ENCODE results near the gene ARHGAP25.

DNA sequence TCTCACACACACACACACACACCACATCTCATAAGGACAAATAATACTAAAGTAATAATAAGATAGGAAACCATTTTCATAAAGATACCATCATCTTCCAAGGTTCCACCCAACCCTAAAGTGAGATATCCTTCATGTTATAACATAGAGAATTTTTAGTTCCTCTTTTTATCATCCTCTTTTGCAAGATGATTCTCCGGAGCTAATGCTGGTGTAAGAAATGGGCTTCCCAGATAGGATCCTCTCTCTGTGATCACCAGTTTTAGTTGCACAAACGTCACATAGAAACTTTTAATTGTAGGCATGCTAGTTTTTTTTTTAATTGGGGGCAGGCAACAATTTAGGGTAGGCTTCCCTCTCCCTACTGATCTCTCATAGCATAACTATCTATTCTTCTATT is 49.6 kb downstream of the ARHGAP25 start:
- TF ChIP-seq, protein P1, sequence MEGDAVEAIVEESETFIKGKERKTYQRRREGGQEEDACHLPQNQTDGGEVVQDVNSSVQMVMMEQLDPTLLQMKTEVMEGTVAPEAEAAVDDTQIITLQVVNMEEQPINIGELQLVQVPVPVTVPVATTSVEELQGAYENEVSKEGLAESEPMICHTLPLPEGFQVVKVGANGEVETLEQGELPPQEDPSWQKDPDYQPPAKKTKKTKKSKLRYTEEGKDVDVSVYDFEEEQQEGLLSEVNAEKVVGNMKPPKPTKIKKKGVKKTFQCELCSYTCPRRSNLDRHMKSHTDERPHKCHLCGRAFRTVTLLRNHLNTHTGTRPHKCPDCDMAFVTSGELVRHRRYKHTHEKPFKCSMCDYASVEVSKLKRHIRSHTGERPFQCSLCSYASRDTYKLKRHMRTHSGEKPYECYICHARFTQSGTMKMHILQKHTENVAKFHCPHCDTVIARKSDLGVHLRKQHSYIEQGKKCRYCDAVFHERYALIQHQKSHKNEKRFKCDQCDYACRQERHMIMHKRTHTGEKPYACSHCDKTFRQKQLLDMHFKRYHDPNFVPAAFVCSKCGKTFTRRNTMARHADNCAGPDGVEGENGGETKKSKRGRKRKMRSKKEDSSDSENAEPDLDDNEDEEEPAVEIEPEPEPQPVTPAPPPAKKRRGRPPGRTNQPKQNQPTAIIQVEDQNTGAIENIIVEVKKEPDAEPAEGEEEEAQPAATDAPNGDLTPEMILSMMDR (IDR thresholded peaks at IDR 0.05) = no peak
- TF ChIP-seq EZH2 (IDR thresholded peaks at IDR 0.05) (no peak), EZH2phosphoT487 (IDR thresholded peaks at IDR 0.05) (no peak)
